ENCODE results near the gene LDB2. TPM values are rescaled to one million over a fixed set of nuclear protein-coding genes. Genes with fewer than 3 reads are reported as not detected.
"Not testable (repeated sequence)": the region's sequence is repeated elsewhere in the genome, so short reads cannot be mapped to it uniquely, and the experiment has no call there.

The LDB2 gene
- total RNA-seq, 1 donor from 2014 or later, result 137 TPM

DNA sequence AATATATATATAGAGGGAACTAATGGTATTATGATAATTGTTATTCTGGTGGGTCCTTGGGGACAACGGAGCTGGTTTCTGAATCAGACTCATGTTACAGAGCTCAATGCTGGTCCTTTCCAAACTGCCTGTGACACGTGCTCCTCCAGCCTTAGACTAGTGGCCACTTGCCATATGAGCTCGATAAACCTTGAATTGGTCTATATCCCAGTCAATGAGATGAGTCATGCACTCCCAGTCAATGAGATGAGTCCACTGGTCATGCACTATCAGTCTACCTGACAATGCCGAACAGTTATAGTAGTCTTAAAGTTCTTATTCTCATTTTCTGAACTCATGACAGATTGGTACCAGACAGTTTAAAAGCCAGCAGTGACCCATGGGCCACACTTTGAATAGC, 325.2 kb downstream of the LDB2 start:
- H3K4me3 ChIP-seq, result no peak overlapping the region
- H3K27ac ChIP-seq, result no peak overlapping the region
- H3K36me3 ChIP-seq, result no peaks in the 10 kb centered on the region
- intact Hi-C loops (cut with DNase I), result no loop called here
- TF ChIP-seq, protein P1, sequence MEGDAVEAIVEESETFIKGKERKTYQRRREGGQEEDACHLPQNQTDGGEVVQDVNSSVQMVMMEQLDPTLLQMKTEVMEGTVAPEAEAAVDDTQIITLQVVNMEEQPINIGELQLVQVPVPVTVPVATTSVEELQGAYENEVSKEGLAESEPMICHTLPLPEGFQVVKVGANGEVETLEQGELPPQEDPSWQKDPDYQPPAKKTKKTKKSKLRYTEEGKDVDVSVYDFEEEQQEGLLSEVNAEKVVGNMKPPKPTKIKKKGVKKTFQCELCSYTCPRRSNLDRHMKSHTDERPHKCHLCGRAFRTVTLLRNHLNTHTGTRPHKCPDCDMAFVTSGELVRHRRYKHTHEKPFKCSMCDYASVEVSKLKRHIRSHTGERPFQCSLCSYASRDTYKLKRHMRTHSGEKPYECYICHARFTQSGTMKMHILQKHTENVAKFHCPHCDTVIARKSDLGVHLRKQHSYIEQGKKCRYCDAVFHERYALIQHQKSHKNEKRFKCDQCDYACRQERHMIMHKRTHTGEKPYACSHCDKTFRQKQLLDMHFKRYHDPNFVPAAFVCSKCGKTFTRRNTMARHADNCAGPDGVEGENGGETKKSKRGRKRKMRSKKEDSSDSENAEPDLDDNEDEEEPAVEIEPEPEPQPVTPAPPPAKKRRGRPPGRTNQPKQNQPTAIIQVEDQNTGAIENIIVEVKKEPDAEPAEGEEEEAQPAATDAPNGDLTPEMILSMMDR (IDR thresholded peaks at IDR 0.05), result no peak
- H3K27me3 ChIP-seq, result no peaks in the 10 kb centered on the region
- no peak for DNase-seq (ENCODE audit: low spot score in 2 of 2)
- no peaks in the 10 kb centered on the region for H3K4me1 ChIP-seq
- no peaks in the 10 kb centered on the region for H3K9me3 ChIP-seq

DNA sequence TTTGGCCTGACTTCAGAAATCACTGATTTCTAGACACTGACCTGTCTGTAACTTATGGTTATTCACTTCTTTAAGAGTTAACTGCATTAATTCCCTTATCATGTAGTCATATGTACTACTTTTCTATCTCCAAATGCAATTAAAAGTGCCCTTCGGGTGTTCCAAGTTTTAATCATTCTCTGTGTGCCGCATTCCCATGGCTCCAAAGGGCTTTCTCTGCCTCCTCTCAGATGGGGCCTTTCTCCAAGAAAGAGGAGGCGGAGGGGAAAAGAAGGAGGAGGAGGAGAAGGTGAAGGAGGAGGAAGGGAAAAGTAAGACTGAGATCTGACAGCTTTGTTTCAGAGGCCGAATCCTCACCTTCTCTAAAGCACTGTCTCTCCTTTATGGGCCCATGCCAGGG, 325.8 kb downstream of the LDB2 start:
- Histone ChIP-seq H3K9me3 (no peaks in the 10 kb centered on the region), H3K36me3 (no peaks in the 10 kb centered on the region), H3K27me3 (no peaks in the 10 kb centered on the region), H3K4me1 (no peaks in the 10 kb centered on the region), H3K27ac (no peak overlapping the region), H3K4me3 (no peak overlapping the region)
- TF ChIP-seq, protein P1 (IDR thresholded peaks at IDR 0.05), result no peak
- intact Hi-C loops (cut with DNase I), result no loop called here
- no peak for DNase-seq (ENCODE audit: low spot score in 2 of 2)

DNA sequence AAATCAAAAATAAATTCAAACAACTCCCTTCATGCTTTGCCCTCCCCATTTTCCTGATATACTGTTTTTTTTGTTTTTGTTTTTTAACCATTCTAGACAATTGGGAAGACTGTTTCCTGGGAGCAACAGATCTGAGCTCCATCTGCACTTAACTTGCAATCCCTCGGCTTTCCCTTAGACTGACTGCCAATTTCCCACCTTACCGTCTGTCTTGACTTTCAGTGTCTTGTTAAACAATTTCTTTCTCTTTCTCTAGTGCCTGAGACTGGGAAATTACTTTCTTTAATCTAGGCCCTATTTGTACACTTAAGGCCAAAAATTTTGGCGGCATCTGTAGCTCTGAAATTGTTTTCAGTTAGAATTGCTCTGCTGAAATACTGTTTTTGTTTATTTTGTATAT, 326.3 kb downstream of the LDB2 start:
- intact Hi-C loops (cut with DNase I), result no loop called here
- no peak overlapping the region for H3K4me3 ChIP-seq
- no peak overlapping the region for H3K27ac ChIP-seq
- H3K36me3 ChIP-seq, result no peaks in the 10 kb centered on the region
- no peaks in the 10 kb centered on the region for H3K27me3 ChIP-seq
- TF ChIP-seq, protein P1 (IDR thresholded peaks at IDR 0.05), result no peak
- H3K4me1 ChIP-seq, result no peaks in the 10 kb centered on the region
- H3K9me3 ChIP-seq, result no peaks in the 10 kb centered on the region
- DNase-seq (ENCODE audit: low spot score in 2 of 2), result no peak

DNA sequence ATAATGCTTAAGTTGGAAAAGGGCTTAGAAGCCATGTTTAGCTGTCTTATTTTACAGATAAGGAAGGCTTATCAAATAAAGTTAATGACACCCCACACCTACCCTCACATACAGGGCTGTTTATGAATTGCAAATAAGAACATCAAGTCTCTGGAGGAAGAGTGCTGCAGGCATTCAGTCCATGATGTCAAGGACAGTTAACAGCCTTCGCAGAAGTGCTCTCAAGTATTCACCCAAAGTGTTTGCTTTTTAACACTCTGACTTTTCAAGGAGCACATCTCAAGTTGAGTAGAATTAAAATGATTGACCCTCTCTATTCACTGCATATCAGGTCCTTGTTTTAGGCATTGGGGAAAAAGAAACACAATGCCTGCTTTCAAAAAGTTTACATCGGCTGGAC, 328.7 kb downstream of the LDB2 start:
- TF ChIP-seq, protein P1 (IDR thresholded peaks at IDR 0.05), result no peak
- Histone ChIP-seq H3K36me3 (no peaks in the 10 kb centered on the region), H3K4me3 (no peak overlapping the region), H3K27me3 (no peaks in the 10 kb centered on the region), H3K9me3 (no peaks in the 10 kb centered on the region), H3K4me1 (no peaks in the 10 kb centered on the region), H3K27ac (no peak overlapping the region)
- intact Hi-C loops (cut with DNase I), result no loop called here
- no peak for DNase-seq (ENCODE audit: low spot score in 2 of 2)

DNA sequence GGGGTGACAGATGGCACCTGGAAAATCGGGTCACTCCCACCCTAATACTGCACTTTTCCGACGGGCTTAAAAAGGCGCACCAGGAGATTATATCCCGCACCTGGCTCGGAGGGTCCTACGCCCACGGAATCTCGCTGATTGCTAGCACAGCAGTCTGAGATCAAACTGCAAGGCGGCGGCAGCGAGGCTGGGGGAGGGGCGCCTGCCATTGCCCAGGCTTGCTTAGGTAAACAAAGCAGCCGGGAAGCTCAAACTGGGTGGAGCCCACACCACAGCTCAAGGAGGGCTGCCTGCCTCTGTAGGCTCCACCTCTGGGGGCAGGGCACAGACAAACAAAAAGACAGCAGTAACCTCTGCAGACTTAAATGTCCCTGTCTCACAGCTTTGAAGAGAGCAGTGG, 341.1 kb downstream of the LDB2 start:
- intact Hi-C loops (cut with DNase I); H3K27ac ChIP-seq: not testable (repeated sequence)

DNA sequence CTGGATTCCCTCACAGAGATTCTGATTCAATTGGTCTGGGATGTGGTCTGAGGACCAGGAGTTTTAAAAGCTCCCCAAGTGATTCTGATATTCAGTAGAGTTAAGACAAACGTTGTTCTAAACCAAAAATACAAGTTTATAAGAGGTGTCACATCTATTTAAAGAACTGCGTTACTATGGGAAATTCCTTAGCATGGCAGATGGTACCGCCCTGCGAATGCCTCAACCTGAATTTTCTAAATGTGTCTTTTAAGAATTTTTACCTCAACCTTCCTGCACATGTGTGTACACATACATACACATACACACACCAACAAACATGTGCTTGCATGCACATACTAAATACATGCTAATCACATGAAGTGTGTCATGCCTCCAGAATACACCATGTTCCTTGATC, 343.3 kb downstream of the LDB2 start:
- Histone ChIP-seq H3K36me3 (no peaks in the 10 kb centered on the region), H3K27ac (no peak overlapping the region), H3K4me3 (no peak overlapping the region), H3K27me3 (no peaks in the 10 kb centered on the region), H3K4me1 (no peaks in the 10 kb centered on the region), H3K9me3 (no peaks in the 10 kb centered on the region)
- intact Hi-C loops (cut with DNase I), result no loop called here
- TF ChIP-seq, protein P1 (IDR thresholded peaks at IDR 0.05), result no peak
- DNase-seq (ENCODE audit: low spot score in 2 of 2), result no peak

More for the DNA sequence above, 341.1 kb downstream of the LDB2 start:
- not testable (repeated sequence) for H3K27me3 ChIP-seq; H3K4me1 ChIP-seq; H3K4me3 ChIP-seq; H3K9me3 ChIP-seq; DNase-seq (ENCODE audit: low spot score in 2 of 2); H3K36me3 ChIP-seq
